H1 (cell line): ENCODE data around the gene TEX264. TPM values are rescaled to one million over a fixed set of nuclear protein-coding genes. Genes with fewer than 3 reads are reported as not detected.

Experiments used
- CTCF ChIA-PET: fragments of 300-600 bp; sonication (Branson Sonifier 250); formaldehyde crosslinking; loops from one replicate; lab custom pipeline; 2021; ENCODE audit not compliant: partially characterized antibody; lab: Charles Lee
- POLR2A ChIA-PET: fragments of 300-600 bp; sonication (Branson Sonifier 250); formaldehyde crosslinking; loops from one replicate; lab custom pipeline; 2021; ENCODE audit warnings: inconsistent platforms; ENCODE audit not compliant: partially characterized antibody; lab: Charles Lee
- DNase-seq, 2 experiments: peaks; one replicate each; pipeline versions ENCODE4 v3.0.0 to v3.0.0-alpha.2; 2010 to 2022; ENCODE audit warnings: low spot score in 2 of 2, low read depth in 1 of 2, mixed read lengths in 1 of 2
- FAIRE-seq: peaks from 2 replicates; lab custom pipeline; 2011; peaks lifted over from hg19 to GRCh38; lab: Jason Lieb, UNC
- H2AFZ ChIP-seq: 2 replicates; pipeline ENCODE4 v1.8.1; 2012; ENCODE audit warnings: low read length, inconsistent platforms
- H2AK5ac ChIP-seq: 2 replicates; pipeline ENCODE4 v1.6.1; 2013; ENCODE audit warnings: low read depth, low read length
- H2BK120ac ChIP-seq: replicated peaks from 2 replicates; pipeline ENCODE3; 2013; ENCODE audit warnings: low read depth, low read length, inconsistent platforms
- H2BK12ac ChIP-seq: 2 replicates; pipeline ENCODE4 v1.6.1; 2013; ENCODE audit warnings: low read depth, low read length
- H2BK15ac ChIP-seq: 2 replicates; pipeline ENCODE4 v1.6.1; 2013; ENCODE audit warnings: low read length
- H2BK20ac ChIP-seq: 2 replicates; pipeline ENCODE4 v1.6.1; 2013; ENCODE audit warnings: low read length
- H2BK5ac ChIP-seq: 2 replicates; pipeline ENCODE4 v1.6.1; 2013; ENCODE audit warnings: low read depth, low read length
- H3K14ac ChIP-seq: 2 replicates; pipeline ENCODE4 v1.6.1; 2013; ENCODE audit warnings: inconsistent platforms; ENCODE audit not compliant: insufficient read length
- H3K18ac ChIP-seq: 2 replicates; pipeline ENCODE4 v1.6.1; 2013; ENCODE audit warnings: low read length; ENCODE audit errors: extremely low read depth
- H3K23ac ChIP-seq: 2 replicates; pipeline ENCODE4 v1.6.1; 2013; ENCODE audit warnings: inconsistent platforms; ENCODE audit not compliant: insufficient read length
- H3K23me2 ChIP-seq: 2 replicates; pipeline ENCODE4 v1.6.1; 2013; ENCODE audit warnings: low read depth, low read length
- H3K27ac ChIP-seq: 2 replicates; pipeline ENCODE4 v1.6.1; 2011; ENCODE audit warnings: low read depth, low read length, inconsistent platforms
- H3K27me3 ChIP-seq, 4 experiments: replicated peaks in 1 of 4; 1 replicate in 1 of 4; 2 replicates in 3 of 4; pipeline versions ENCODE4 v1.6.1 to v1.8.1; 2011 to 2013; ENCODE audit warnings: low read length in 3 of 4, mild to moderate bottlenecking in 3 of 4, inconsistent platforms in 2 of 4, mixed read lengths in 2 of 4, moderate library complexity in 1 of 4; ENCODE audit not compliant: control insufficient read depth in 3 of 4, insufficient read depth in 3 of 4; ENCODE audit errors: extremely low read depth in 1 of 4
- H3K36me3 ChIP-seq, 4 experiments: 2 replicates each; pipeline versions ENCODE4 v1.6.1 to v1.8.1; 2011 to 2013; ENCODE audit warnings: mild to moderate bottlenecking in 4 of 4, low read length in 3 of 4, moderate library complexity in 2 of 4, control low read depth in 1 of 4, inconsistent platforms in 1 of 4; ENCODE audit not compliant: insufficient read depth in 4 of 4, control insufficient read depth in 2 of 4
- H3K4ac ChIP-seq: replicated peaks from 2 replicates; pipeline ENCODE3; 2013; ENCODE audit warnings: low read length, low read depth, mixed read lengths, inconsistent platforms; ENCODE audit not compliant: insufficient read length
- H3K4me1 ChIP-seq, 4 experiments: replicated peaks in 1 of 4; 1 replicate in 1 of 4; 2 replicates in 3 of 4; pipeline versions ENCODE4 v1.6.1 to v1.8.1; 2011 to 2013; ENCODE audit warnings: low read length in 3 of 4, inconsistent platforms in 2 of 4, mixed read lengths in 1 of 4; ENCODE audit not compliant: insufficient read depth in 4 of 4, control insufficient read depth in 3 of 4
- H3K4me2 ChIP-seq, 2 experiments: 2 replicates each; pipeline versions ENCODE4 v1.6.1 to v1.8.1; 2011 to 2013; ENCODE audit warnings: low read depth in 2 of 2, low read length in 2 of 2, control low read depth in 1 of 2, inconsistent platforms in 1 of 2, mild to moderate bottlenecking in 1 of 2; ENCODE audit not compliant: insufficient read depth in 1 of 2
- H3K4me3 ChIP-seq, 4 experiments: fragments of 200-600, 300-600 bp in 1 of 4; sonication (generic), shearing (Covaris generic), sonication (Bioruptor Twin) in 1 of 4; 2 replicates each; pipeline versions ENCODE4 v1.5.1 to v1.8.1; 2011 to 2016; ENCODE audit warnings: low read length in 4 of 4, low read depth in 3 of 4, control low read depth in 2 of 4, inconsistent platforms in 2 of 4, mild to moderate bottlenecking in 2 of 4, mixed read lengths in 1 of 4, moderate library complexity in 1 of 4; ENCODE audit not compliant: insufficient read depth in 2 of 4; ENCODE audit errors: extremely low read depth in 1 of 4
- H3K56ac ChIP-seq: replicated peaks from 2 replicates; pipeline ENCODE3; 2013; ENCODE audit warnings: low read depth, mild to moderate bottlenecking, mixed read lengths, low read length, inconsistent platforms; ENCODE audit not compliant: insufficient read length
- H3K79me1 ChIP-seq: 2 replicates; pipeline ENCODE4 v1.6.1; 2013; ENCODE audit warnings: low read depth, low read length, control low read depth
- H3K79me2 ChIP-seq, 2 experiments: 2 replicates each; pipeline versions ENCODE4 v1.6.1 to v1.8.1; 2012 to 2013; ENCODE audit warnings: low read length in 2 of 2, mild to moderate bottlenecking in 2 of 2, inconsistent platforms in 1 of 2; ENCODE audit not compliant: insufficient read depth in 2 of 2, control insufficient read depth in 1 of 2
- H3K9ac ChIP-seq, 4 experiments: replicated peaks in 1 of 4; 1 replicate in 1 of 4; 2 replicates in 3 of 4; pipeline versions ENCODE4 v1.6.1 to v1.8.1; 2011 to 2013; ENCODE audit warnings: low read depth in 3 of 4, low read length in 3 of 4, control low read depth in 2 of 4, mild to moderate bottlenecking in 2 of 4, moderate library complexity in 2 of 4, inconsistent platforms in 1 of 4; ENCODE audit errors: extremely low read depth in 1 of 4
- H3K9me3 ChIP-seq, 2 experiments: 2 replicates each; pipeline versions ENCODE4 v1.6.1 to v1.8.1; 2012 to 2013; ENCODE audit warnings: mild to moderate bottlenecking in 2 of 2, moderate library complexity in 2 of 2, control low read depth in 1 of 2, inconsistent platforms in 1 of 2, low read depth in 1 of 2, low read length in 1 of 2, mixed read lengths in 1 of 2; ENCODE audit not compliant: insufficient read depth in 2 of 2
- H4K20me1 ChIP-seq, 2 experiments: replicated peaks in 1 of 2; 2 replicates each; pipeline versions ENCODE3 to v1.8.1; 2011 to 2013; ENCODE audit warnings: inconsistent platforms in 2 of 2, low read length in 2 of 2, mild to moderate bottlenecking in 1 of 2; ENCODE audit not compliant: insufficient read depth in 2 of 2, control insufficient read depth in 1 of 2
- H4K5ac ChIP-seq: 2 replicates; pipeline ENCODE4 v1.6.1; 2013; ENCODE audit warnings: low read length, low read depth, mixed read lengths, inconsistent platforms; ENCODE audit not compliant: insufficient read length
- H4K8ac ChIP-seq: 2 replicates; pipeline ENCODE4 v1.8.0; 2013; ENCODE audit warnings: mild to moderate bottlenecking, moderate library complexity, low read length, inconsistent platforms; ENCODE audit not compliant: insufficient read depth; ENCODE audit errors: extremely low read depth
- H4K91ac ChIP-seq: replicated peaks from 2 replicates; pipeline ENCODE3; 2013; ENCODE audit warnings: low read length, mixed read lengths, inconsistent platforms; ENCODE audit not compliant: insufficient read length
- ATF2 ChIP-seq: IDR thresholded peaks from 2 replicates; pipeline ENCODE4 v1.6.1; 2012; ENCODE audit warnings: low read length, inconsistent platforms
- JUND ChIP-seq: IDR thresholded peaks from 2 replicates; pipeline ENCODE4 v1.6.1; 2011; ENCODE audit warnings: mild to moderate bottlenecking, improper control_type of control experiment, low read length
- NRF1 ChIP-seq: IDR thresholded peaks from 2 replicates; pipeline ENCODE4 v1.6.1; 2011; ENCODE audit warnings: mild to moderate bottlenecking, low read depth, low read length, improper control_type of control experiment
- POLR2A ChIP-seq, 2 experiments: IDR thresholded peaks; 1 replicate in 1 of 2; 2 replicates in 1 of 2; pipeline ENCODE4 v1.6.1; 2011; ENCODE audit warnings: low read depth in 2 of 2, low read length in 2 of 2, mild to moderate bottlenecking in 2 of 2; ENCODE audit errors: control extremely low read depth in 1 of 2
- RAD21 ChIP-seq, 2 experiments: IDR thresholded peaks in 1 of 2; conservative IDR thresholded peaks in 1 of 2; 2 replicates each; pipeline ENCODE4 v1.6.1; 2011; ENCODE audit warnings: low read depth in 2 of 2, low read length in 2 of 2, improper control_type of control experiment in 1 of 2, inconsistent platforms in 1 of 2, mild to moderate bottlenecking in 1 of 2, moderate library complexity in 1 of 2
- SIN3A ChIP-seq, 2 experiments: IDR thresholded peaks in 1 of 2; conservative IDR thresholded peaks in 1 of 2; 2 replicates each; pipeline ENCODE4 v1.6.1; 2011 to 2012; ENCODE audit warnings: low read length in 2 of 2, improper control_type of control experiment in 1 of 2, low read depth in 1 of 2, mild to moderate bottlenecking in 1 of 2
- SP4 ChIP-seq: IDR thresholded peaks from 2 replicates; pipeline ENCODE4 v1.6.1; 2012; ENCODE audit warnings: low read length, inconsistent platforms
- TEAD4 ChIP-seq: IDR thresholded peaks from 2 replicates; pipeline ENCODE4 v1.6.1; 2012; ENCODE audit warnings: low read depth, low read length, inconsistent platforms, mixed read lengths
- WGBS, 2 experiments: shearing (Covaris generic) in 1 of 2; methylation state at CpG; one replicate each; pipeline versions ENCODE4 v1.1.6 to v1.1.7; 2013 to 2015; ENCODE audit warnings: low lambda C conversion rate in 2 of 2, mixed read lengths in 2 of 2, inconsistent platforms in 1 of 2, low coverage in 1 of 2, missing lambda C conversion rate in 1 of 2; ENCODE audit not compliant: insufficient replicate concordance in 2 of 2, insufficient coverage in 1 of 2, insufficient read length in 1 of 2; ENCODE audit errors: extremely low coverage in 1 of 2, missing lambda C conversion rate in 1 of 2; 5-methylcytosine and 5-hydroxymethylcytosine counted together
- polyA plus RNA-seq, 7 experiments: library from polyadenylated mRNA; depleted of rRNA in 3 of 7; stranded (reverse) in 5 of 7; unstranded in 2 of 7; fragments of >200 nt in 5 of 7; fragments of 200-250 nt in 2 of 7; gene quantifications; 1 replicate in 5 of 7; 2 replicates in 1 of 7; 4 replicates in 1 of 7; pipeline versions ENCODE4 v1.2.1 to v1.2.3, GENCODE V29; 2011 to 2013; ENCODE audit warnings: missing spikeins in 2 of 7, mixed read lengths in 2 of 7
- total RNA-seq: library from RNA; stranded (reverse); fragmentation: NEBNext Ultra II Directional; extraction: Animal tissue kit (Norgen Biotek cat#: 25700); gene quantifications from 2 replicates; pipeline ENCODE4 v1.2.1, GENCODE V29; 2021

Gene TEX264
- total and polyA plus RNA-seq, 2 of the 8 experiments (the other 6 are each of a cell fraction or from before 2014, with no cell fraction given), result 11.2 to 35.6 TPM

GRCh38 chr3:51717947-51718346, 46.9 kb downstream of the TEX264 start:
- H2AFZ ChIP-seq, result no peak overlapping the region
- H3K14ac ChIP-seq, result no peak overlapping the region
- H3K56ac ChIP-seq, result no peak overlapping the region
- no peak overlapping the region for H3K4ac ChIP-seq
- no peak overlapping the region for H2BK12ac ChIP-seq
- no peak overlapping the region for H2BK5ac ChIP-seq
- H3K23me2 ChIP-seq, result peaks cover 2% of the 10 kb centered on the region; the same call in 1 of the 2 replicates
- H2BK20ac ChIP-seq, result no peak overlapping the region
- CTCF ChIA-PET, result interaction anchor here (0.6 to 4.4 kb wide), 15 partner anchors 9 to 167 kb away, joined by 3 to 108 read pairs (median 5); partner anchors contain the start of gene GRM2
- no peaks in the 10 kb centered on the region for H3K9me3 ChIP-seq
- H3K18ac ChIP-seq, result no peak overlapping the region
- no peak overlapping the region for H2BK15ac ChIP-seq
- H3K4me2 ChIP-seq, result no peak overlapping the region
- H2BK120ac ChIP-seq, result no peak overlapping the region
- 92% methylated on average over 7 of the region's 7 CpGs; no CpG with 5 or more reads in 1 of the 2 experiments for WGBS, 2 experiments
- H3K27me3 ChIP-seq, result no peaks in the 10 kb centered on the region
- no peak overlapping the region for H3K23ac ChIP-seq
- POLR2A ChIA-PET, result interaction anchor here (1.5 to 1.7 kb wide), 2 partner anchors 80 to 81 kb away, joined by 4 to 7 read pairs; no protein-coding TSS in a partner anchor
- H3K9ac ChIP-seq, result no peak overlapping the region
- H2AK5ac ChIP-seq, result no peak overlapping the region
- FAIRE-seq (no peak), DNase-seq (no peak)
- no peak overlapping the region for H3K27ac ChIP-seq
- H3K79me2 ChIP-seq, result no peaks in the 10 kb centered on the region
- H4K8ac ChIP-seq, result no peak overlapping the region
- peaks cover 0 to 3% of the 10 kb centered on the region in 2 experiments for H4K20me1 ChIP-seq
- no peak overlapping the region for H3K4me3 ChIP-seq
- no peak overlapping the region for H4K5ac ChIP-seq
- H3K4me1 ChIP-seq, result no peaks in the 10 kb centered on the region; a peak in 1 of 7 replicates
- no peak overlapping the region for H4K91ac ChIP-seq
- H3K79me1 ChIP-seq, result no peaks in the 10 kb centered on the region
- H3K36me3 ChIP-seq, result no peaks in the 10 kb centered on the region
- no peak for TF ChIP-seq ATF2
- no peak for TF ChIP-seq SIN3A (conservative IDR thresholded peaks at IDR 0.05 in 1 of 2, IDR thresholded peaks at IDR 0.05 in 1 of 2; ENCODE audit: low read depth in 1 of 2, low read length in 2 of 2)
- TF ChIP-seq SP4, result no peak
- no peak for TF ChIP-seq POLR2A (IDR thresholded peaks at IDR 0.05; ENCODE audit: control extremely low read depth in 1 of 2, low read depth in 2 of 2, low read length in 2 of 2)
- no peak for TF ChIP-seq NRF1
- TF ChIP-seq RAD21 (IDR thresholded peaks at IDR 0.05 in 1 of 2, conservative IDR thresholded peaks at IDR 0.05 in 1 of 2; ENCODE audit: low read depth in 2 of 2, low read length in 2 of 2), result no peak
- TF ChIP-seq JUND, result no peak
- TF ChIP-seq TEAD4, result no peak
